ES-I3 (cell line): ENCODE results near the gene CDC42SE2.
"Not testable (repeated sequence)": the region's sequence is repeated elsewhere in the genome, so short reads cannot be mapped to it uniquely, and the experiment has no call there.

Source experiments
- H3K36me3 ChIP-seq: 2 replicates; pipeline ENCODE4 v1.6.1; 2013; ENCODE audit warnings: mild to moderate bottlenecking, low read length, control low read depth, moderate library complexity; ENCODE audit not compliant: insufficient read depth
- H3K4me1 ChIP-seq: 2 replicates; pipeline ENCODE4 v1.6.1; 2013; ENCODE audit warnings: mild to moderate bottlenecking, control low read depth, low read length; ENCODE audit not compliant: insufficient read depth
- H3K9ac ChIP-seq: 2 replicates; pipeline ENCODE4 v1.6.1; 2013; ENCODE audit warnings: low read depth, mild to moderate bottlenecking, low read length, moderate library complexity
- H3K9me3 ChIP-seq: 2 replicates; pipeline ENCODE4 v1.6.1; 2013; ENCODE audit warnings: mild to moderate bottlenecking, low read length, moderate library complexity; ENCODE audit not compliant: control insufficient read depth, insufficient read depth

The CDC42SE2 gene

DNA sequence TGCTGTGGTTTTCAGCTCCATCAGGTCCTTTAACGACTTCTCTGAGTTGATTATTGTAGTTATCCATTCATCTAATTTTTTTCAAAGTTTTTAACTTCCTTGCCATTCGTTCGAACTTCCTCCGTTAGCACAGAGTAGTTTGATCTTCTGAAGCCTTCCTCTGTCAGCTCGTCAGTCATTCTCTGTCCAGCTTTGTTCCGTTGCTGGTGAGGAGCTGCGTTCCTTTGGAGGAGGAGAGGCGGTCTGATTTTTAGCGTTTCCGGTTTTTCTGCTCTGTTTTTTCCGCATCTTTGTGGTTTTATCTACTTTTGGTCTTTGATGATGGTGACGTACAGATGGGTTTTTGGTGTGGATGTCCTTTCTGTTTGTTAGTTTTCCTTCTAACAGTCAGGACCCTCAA is 72.9 kb downstream of the CDC42SE2 start:
- not testable (repeated sequence) for H3K36me3 ChIP-seq, H3K4me1 ChIP-seq, H3K9me3 ChIP-seq, H3K9ac ChIP-seq

DNA sequence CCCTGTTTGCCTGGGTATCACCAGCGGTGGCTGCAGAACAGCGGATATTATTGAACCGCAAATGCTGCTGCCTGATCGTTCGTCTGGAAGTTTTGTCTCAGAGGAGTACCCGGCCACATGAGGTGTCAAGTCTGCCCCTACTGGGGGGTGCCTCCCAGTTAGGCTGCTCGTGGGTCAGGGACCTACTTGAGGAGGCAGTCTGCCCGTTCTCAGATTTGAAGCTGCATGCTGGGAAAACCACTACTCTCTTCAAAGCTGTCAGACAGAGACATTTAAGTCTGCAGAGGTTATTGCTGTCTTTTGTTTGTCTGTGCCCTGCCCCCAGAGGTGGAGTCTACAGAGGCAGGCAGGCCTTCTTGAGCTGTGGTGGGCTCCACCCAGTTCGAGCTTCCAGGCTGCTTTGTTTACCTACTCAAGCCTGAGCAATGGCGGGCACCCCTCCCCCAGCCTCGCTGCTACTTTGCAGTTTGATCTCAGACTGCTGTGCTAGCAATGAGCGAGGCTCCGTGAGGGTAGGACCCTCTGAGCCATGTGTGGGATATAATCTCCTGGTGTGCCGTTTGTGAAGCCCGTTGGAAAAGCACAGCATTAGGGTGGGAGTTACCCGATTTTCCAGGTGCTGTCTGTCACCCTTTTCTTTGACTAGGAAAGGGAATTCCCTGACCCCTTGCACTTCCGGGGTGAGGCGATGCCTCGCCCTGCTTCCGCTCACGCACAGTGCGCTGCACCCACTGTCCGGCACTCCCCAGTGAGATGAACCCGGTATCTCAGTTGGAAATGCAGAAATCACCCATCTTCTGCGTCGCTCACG is 73.6 kb downstream of the CDC42SE2 start:
- H3K36me3 ChIP-seq, H3K9me3 ChIP-seq, H3K9ac ChIP-seq: not testable (repeated sequence)

DNA sequence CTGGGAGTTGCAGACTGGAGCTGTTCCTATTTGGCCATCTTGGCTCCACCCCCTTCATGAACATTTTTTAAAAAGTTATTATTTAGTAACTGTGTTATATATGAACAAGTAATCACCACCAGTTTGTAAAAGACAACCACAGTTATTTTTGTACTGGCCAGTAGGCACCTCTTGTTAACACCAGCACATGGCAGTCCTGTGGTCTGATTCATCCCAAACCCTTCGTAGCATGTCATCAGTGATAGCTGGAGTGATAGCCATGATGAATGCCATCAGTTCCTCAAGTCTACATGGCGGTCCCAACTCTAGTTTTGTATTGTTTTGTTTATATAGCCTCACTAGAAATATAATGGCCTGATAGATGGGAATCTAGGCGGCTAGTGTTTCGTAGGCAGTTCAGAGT is 74.2 kb downstream of the CDC42SE2 start:
- peaks cover 11% of the 10 kb centered on the region for H3K9me3 ChIP-seq
- no peaks in the 10 kb centered on the region for H3K4me1 ChIP-seq
- no peak overlapping the region for H3K9ac ChIP-seq
- H3K36me3 ChIP-seq, result 0 out of 2 replicates have a peak, but pooled peaks cover 3% of the 10 kb centered on the region

More for the DNA sequence above, 73.6 kb downstream of the CDC42SE2 start:
- H3K4me1 ChIP-seq, result not testable (repeated sequence)

DNA sequence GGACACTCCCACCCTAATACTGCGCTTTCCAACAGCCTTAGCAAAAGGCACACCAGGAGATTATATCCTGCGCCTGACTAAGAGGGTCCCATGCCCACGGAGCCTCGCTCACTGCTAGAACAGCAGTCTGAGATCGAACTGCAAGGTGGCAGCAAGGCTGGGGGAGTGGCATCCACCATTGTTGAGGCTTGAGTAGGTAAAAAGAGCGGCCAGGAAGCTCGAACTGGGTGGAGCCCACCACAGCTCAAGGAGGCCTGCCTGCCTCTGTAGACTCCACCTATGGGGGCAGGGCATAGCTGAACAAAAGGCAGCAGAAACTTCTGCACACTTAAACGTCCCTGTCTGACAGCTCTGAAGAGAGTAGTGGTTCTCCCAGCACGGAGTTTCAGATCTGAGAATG is 80.4 kb downstream of the CDC42SE2 start:
- H3K9me3 ChIP-seq, result not testable (repeated sequence)

DNA sequence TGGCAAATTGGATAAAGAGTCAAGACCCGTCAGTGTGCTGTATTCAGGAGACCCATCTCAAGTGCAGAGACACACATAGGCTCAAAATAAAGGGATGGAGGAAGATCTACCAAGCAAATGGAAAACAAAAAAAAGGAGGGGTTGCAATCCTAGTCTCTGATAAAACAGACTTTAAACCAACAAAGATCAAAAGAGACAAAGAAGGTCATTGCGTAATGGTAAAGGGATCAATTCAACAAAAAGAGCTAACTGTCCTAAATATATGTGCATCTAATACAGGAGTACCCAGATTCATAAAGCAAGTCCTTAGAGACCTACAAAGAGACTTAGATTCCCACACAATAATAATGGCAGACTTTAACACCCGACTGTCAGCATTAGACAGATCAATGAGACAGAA is 82.4 kb downstream of the CDC42SE2 start:
- not testable (repeated sequence) for H3K9me3 ChIP-seq, H3K36me3 ChIP-seq, H3K9ac ChIP-seq, H3K4me1 ChIP-seq

More for the DNA sequence above, 80.4 kb downstream of the CDC42SE2 start:
- not testable (repeated sequence) for H3K36me3 ChIP-seq, H3K4me1 ChIP-seq, H3K9ac ChIP-seq

DNA sequence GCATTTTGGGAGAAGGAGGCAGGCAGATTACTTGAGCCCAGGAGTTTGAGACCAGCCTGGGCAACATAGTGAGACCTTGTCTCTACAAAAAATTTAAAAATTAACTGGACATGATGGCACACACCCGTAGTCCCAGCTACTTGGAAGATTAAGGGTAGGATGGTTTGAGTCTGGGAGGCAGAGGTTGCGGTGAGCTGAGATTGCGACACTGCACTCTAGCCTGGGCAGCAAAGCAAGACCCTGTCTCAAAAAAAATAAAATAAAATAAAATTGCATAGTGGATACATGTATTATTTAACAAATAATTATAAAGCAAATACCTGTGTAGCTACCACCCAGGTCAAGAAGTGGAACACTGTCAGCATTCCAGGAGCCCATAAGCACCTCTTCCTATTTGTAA is 90.1 kb downstream of the CDC42SE2 start:
- Histone ChIP-seq H3K36me3 (no peaks in the 10 kb centered on the region), H3K9ac (no peak overlapping the region), H3K9me3 (no peaks in the 10 kb centered on the region), H3K4me1 (0 out of 2 replicates have a peak, but pooled peaks cover 4% of the 10 kb centered on the region)

DNA sequence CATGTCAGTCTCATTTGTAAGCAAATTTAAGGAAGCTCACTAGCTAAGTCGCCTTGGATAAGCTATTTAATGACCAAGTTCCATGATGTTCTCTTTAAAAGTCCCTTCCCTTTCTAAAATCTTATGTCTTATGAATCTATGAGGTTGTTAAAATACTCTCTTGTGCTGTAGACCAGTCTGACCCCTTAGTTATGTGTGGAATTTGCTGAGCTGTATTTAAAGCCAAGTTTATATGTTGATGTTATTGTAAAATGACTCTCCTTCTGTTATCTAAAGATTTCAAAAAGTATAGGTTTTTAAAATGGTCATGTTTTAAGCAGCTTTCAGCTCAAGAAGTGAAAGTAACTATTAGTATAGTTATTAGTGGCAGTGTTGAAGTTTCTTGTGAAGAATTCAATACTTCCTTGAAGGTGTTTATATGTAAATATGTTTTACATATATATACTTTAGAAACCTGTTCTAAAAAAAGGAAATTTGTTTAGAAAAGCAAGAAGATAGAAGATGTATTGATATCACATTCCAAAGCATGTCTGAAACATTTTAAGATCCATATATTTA is 92.2 kb downstream of the CDC42SE2 start:
- Histone ChIP-seq H3K4me1 (0 out of 2 replicates have a peak, but pooled peaks cover 4% of the 10 kb centered on the region), H3K9ac (no peak overlapping the region), H3K9me3 (no peaks in the 10 kb centered on the region), H3K36me3 (peaks cover 2% of the 10 kb centered on the region; the same call in 1 of the 2 replicates)

DNA sequence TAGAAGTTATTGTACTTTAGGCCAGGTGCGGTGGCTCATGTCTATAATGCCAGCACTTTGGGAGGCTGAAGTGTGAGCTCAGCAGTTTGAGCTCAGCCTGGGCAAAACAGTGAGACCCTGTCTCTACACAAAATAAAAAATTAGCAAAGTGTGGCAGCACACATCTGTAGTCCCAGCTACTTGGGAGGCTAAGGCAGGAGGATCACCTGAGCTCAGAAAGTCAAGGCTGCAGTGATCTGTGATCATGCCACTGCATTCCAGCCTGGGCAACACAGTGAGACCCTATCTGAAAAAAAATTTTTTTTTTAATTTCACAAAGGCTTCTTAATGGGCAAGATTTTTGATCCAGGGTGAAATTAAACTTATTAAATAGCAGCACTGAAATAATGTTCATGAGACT is 92.8 kb downstream of the CDC42SE2 start:
- Histone ChIP-seq H3K9me3 (no peaks in the 10 kb centered on the region), H3K36me3 (peaks cover 2% of the 10 kb centered on the region; the same call in 1 of the 2 replicates), H3K9ac (no peak overlapping the region), H3K4me1 (peaks cover 8% of the 10 kb centered on the region; the same call in 1 of the 2 replicates)

DNA sequence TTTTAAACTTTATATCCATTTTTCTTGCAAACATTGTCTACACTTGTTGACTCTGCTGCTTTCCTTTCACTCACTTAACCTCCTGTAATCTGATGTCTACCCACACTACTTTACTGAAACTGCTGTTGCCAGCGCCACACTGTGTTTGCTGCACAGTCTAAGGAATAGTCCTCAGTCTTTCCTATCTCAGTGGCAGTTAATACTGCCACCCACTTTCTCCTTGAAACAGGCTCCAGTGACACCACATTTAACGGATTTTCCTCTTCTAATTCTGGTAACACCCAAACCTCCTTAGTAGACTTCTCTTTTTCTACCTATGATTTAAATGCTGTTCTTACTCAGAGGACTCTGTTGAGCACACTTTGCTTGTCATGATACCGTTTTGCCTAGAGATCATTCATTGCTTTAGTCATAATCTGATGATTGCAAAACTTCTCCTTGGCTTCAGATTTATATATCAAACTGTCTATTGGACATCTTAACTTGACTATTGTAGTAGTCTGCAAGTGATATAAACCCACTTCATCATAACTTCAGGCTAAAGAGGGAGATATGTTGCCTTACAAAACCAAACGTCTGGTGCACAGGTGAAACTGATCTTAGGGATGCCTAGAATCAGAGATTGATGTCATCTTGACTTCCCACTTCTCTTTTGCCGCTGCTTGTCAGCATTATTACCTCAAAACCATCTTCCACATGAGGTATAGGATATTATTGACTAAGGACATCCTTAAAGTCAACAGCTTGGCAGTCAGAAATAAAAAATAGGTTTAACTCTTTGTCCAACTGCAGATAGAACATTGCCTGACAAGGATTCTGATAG is 94.1 kb downstream of the CDC42SE2 start:
- Histone ChIP-seq H3K4me1 (peaks cover 8% of the 10 kb centered on the region; the same call in 1 of the 2 replicates), H3K9me3 (no peaks in the 10 kb centered on the region), H3K36me3 (peaks cover 2% of the 10 kb centered on the region; the same call in 1 of the 2 replicates), H3K9ac (no peak overlapping the region)

DNA sequence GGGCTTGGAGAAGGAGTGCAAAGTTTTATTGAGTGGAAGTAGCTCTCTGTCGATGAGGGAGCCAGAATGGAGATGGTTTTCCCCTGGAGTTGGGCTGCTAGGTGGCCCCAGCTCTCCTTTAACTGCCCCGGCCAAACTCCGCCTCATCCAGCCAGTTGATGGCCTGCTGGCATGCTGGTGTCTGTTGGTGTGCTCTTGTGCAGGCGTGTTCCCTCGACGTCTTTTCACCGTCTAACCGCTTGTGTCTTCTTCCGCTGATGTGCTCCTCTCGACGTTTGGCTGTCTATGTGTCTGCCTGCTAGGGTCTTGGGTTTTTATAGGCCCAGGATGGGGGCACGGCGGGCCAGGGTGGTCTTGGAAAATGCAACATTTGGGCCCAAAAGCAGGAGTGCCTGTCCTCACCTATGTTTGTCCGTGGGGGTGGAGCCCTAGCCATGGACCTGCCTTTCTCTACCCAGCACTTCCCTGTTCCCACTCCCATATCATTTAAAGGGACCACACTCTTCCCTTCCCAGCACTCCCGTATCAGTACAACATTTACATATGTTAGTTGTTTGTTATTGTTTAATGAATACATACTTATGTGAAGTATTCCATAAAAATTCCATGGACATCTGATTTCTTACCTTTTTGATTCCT is 97.9 kb downstream of the CDC42SE2 start:
- Histone ChIP-seq H3K9ac (no peak overlapping the region), H3K4me1 (peaks cover 4% of the 10 kb centered on the region; the same call in 1 of the 2 replicates), H3K36me3 (peaks cover 2% of the 10 kb centered on the region; the same call in 1 of the 2 replicates), H3K9me3 (no peaks in the 10 kb centered on the region)

DNA sequence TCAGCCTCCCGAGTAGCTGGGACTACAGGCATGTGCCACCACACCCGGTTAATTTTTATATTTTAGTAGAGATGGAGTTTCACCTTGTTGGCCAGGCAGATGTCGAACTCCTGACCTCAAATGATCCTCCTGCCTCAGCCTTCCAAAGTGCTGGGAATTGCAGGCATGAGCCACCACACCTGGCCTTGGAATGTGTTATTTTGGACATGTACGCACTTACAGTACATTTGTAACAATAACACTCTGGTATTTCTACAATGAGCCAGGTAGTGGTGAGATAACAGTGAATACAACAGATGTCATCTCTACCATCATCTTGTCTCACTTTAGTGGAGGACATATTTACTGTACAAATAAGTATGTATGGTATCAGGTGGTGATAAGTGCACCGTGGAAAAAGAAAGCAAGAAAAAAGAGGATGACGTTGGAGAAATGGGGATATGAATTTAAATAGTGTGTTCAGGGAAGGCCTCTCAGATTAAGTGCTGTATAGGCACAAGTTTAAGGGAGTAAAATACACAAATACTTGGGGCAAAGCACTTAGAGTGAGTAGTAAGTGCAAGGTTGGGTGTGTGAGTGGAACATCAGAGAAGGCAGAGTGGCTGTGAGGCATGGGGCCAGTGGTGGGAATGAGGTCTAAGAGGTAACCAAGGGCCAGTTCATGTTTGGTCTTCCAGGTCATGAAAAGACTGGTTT is 100.1 kb downstream of the CDC42SE2 start:
- no peaks in the 10 kb centered on the region for H3K9me3 ChIP-seq
- no peak overlapping the region for H3K9ac ChIP-seq
- H3K36me3 ChIP-seq, result peaks cover 2% of the 10 kb centered on the region; the same call in 1 of the 2 replicates
- H3K4me1 ChIP-seq, result peaks cover 4% of the 10 kb centered on the region; the same call in 1 of the 2 replicates

DNA sequence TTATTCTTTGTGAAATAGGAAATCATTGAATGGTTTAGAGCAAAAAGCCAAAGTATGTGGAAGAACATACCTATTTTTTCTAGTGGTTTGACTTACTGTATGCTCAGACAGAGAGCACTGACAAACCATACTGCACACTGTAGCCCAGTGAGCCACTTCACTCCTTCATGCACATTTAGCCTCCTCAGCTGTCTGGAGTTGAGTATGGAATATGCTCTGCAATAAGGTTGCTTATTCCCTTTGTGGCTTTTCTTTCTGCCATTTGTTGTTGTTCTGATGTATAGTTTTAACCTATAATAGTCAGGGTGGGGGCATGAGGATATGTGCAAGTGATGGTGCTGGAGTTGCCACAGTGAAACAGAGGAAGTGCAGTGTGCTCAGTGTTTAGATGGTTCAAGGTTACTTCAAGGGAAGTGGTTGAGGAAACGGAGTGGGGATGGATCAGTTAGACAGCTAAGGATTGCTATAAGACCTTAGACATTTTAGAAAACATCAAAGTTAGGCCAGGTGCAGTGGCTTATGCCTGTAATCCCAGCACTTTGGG is 100.7 kb downstream of the CDC42SE2 start:
- no peaks in the 10 kb centered on the region for H3K9me3 ChIP-seq
- peaks cover 4% of the 10 kb centered on the region; the same call in 1 of the 2 replicates for H3K4me1 ChIP-seq
- no peak overlapping the region for H3K9ac ChIP-seq
- H3K36me3 ChIP-seq, result peaks cover 2% of the 10 kb centered on the region; the same call in 1 of the 2 replicates

DNA sequence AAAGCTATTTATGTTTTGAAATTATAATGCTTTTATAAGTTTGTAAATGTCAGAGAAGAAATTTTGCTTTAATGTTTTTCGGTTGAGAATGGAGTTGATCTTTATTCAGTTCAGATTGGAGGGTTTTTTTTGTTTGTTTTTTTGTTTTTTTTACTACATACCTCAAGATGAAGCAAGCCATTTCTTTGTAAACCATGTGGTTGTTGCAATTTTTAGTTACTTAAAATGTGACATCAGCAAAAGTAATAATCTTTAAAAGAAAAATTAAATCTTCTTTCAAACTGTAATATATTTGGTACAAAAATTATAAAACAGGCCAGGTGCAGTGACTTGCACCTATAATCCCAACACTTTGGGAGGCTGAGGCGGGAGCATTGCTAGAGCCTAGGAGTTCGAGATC is 102.6 kb downstream of the CDC42SE2 start:
- Histone ChIP-seq H3K36me3 (no peaks in the 10 kb centered on the region), H3K4me1 (peaks cover 2% of the 10 kb centered on the region; the same call in 1 of the 2 replicates), H3K9me3 (no peaks in the 10 kb centered on the region), H3K9ac (no peak overlapping the region)
